Trophoblast cell (in vitro differentiated cells and primary cell): ENCODE measurements around the gene FBXO3.

Source experiments
- DNase-seq, 2 donors: peaks; one replicate each; pipeline ENCODE4 v3.0.0-alpha.2; 2016
- H2AFZ ChIP-seq: 2 replicates; pipeline ENCODE4 v1.6.1; 2013; ENCODE audit warnings: low read length, moderate library complexity, mild to moderate bottlenecking; ENCODE audit not compliant: insufficient read depth, poor library complexity
- H2AK5ac ChIP-seq: 2 replicates; pipeline ENCODE4 v1.6.1; 2013; ENCODE audit warnings: mild to moderate bottlenecking, low read length
- H2BK120ac ChIP-seq: 2 replicates; pipeline ENCODE4 v1.6.1; 2013; ENCODE audit warnings: low read length, mild to moderate bottlenecking, moderate library complexity; ENCODE audit not compliant: insufficient read depth, poor library complexity
- H2BK12ac ChIP-seq: 2 replicates; pipeline ENCODE4 v1.6.1; 2013; ENCODE audit warnings: mild to moderate bottlenecking, low read length, moderate library complexity
- H2BK5ac ChIP-seq: 2 replicates; pipeline ENCODE4 v1.6.1; 2013; ENCODE audit warnings: low read length, low read depth, moderate library complexity, mild to moderate bottlenecking; ENCODE audit not compliant: poor library complexity
- H3K14ac ChIP-seq: 2 replicates; pipeline ENCODE4 v1.6.1; 2013; ENCODE audit warnings: mild to moderate bottlenecking, low read length
- H3K18ac ChIP-seq: 2 replicates; pipeline ENCODE4 v1.6.1; 2013; ENCODE audit warnings: mild to moderate bottlenecking, low read length
- H3K23ac ChIP-seq: 2 replicates; pipeline ENCODE4 v1.6.1; 2013; ENCODE audit warnings: low read length
- H3K27ac ChIP-seq: 2 replicates; pipeline ENCODE4 v1.5.1; 2013; ENCODE audit warnings: low read depth, mild to moderate bottlenecking, inconsistent platforms, low read length, moderate library complexity
- H3K27me3 ChIP-seq: 2 replicates; pipeline ENCODE4 v1.6.1; 2013; ENCODE audit warnings: inconsistent platforms, mild to moderate bottlenecking, low read length, moderate library complexity; ENCODE audit not compliant: insufficient read depth
- H3K36me3 ChIP-seq, 2 experiments: 1 replicate in 1 of 2; 2 replicates in 1 of 2; pipeline ENCODE4 v1.6.1; 2013; ENCODE audit warnings: low read length in 2 of 2, mild to moderate bottlenecking in 2 of 2, moderate library complexity in 1 of 2; ENCODE audit not compliant: insufficient read depth in 2 of 2, control insufficient read depth in 1 of 2
- H3K4ac ChIP-seq: 2 replicates; pipeline ENCODE4 v1.6.1; 2013; ENCODE audit warnings: low read depth, mild to moderate bottlenecking, low read length, moderate library complexity
- H3K4me1 ChIP-seq, 2 experiments: 1 replicate in 1 of 2; 2 replicates in 1 of 2; pipeline ENCODE4 v1.6.1; 2013; ENCODE audit warnings: low read length in 2 of 2, mild to moderate bottlenecking in 2 of 2, moderate library complexity in 1 of 2; ENCODE audit not compliant: insufficient read depth in 2 of 2, control insufficient read depth in 1 of 2
- H3K4me2 ChIP-seq: 2 replicates; pipeline ENCODE4 v1.6.1; 2013; ENCODE audit warnings: inconsistent platforms, mild to moderate bottlenecking, low read length, moderate library complexity
- H3K4me3 ChIP-seq: 2 replicates; pipeline ENCODE4 v1.5.1; 2013; ENCODE audit warnings: mild to moderate bottlenecking, low read depth, low read length, inconsistent platforms
- H3K79me1 ChIP-seq: one replicate; pipeline ENCODE4 v1.6.1; 2013; ENCODE audit warnings: low read length
- H3K79me2 ChIP-seq: 2 replicates; pipeline ENCODE4 v1.6.1; 2013; ENCODE audit warnings: low read length, mild to moderate bottlenecking; ENCODE audit not compliant: control insufficient read depth, insufficient read depth, poor library complexity
- H3K9ac ChIP-seq: 2 replicates; pipeline ENCODE4 v1.6.1; 2013; ENCODE audit warnings: mild to moderate bottlenecking, low read length
- H3K9me3 ChIP-seq: 2 replicates; pipeline ENCODE4 v1.6.1; 2013; ENCODE audit warnings: low read depth, mild to moderate bottlenecking, control low read depth, inconsistent platforms, low read length; ENCODE audit not compliant: insufficient read depth
- H4K12ac ChIP-seq: 2 replicates; pipeline ENCODE4 v1.6.1; 2013; ENCODE audit warnings: low read depth, mild to moderate bottlenecking, low read length, moderate library complexity
- H4K8ac ChIP-seq: 2 replicates; pipeline ENCODE4 v1.6.1; 2013; ENCODE audit warnings: low read depth, mild to moderate bottlenecking, low read length, moderate library complexity
- H4K91ac ChIP-seq: one replicate; pipeline ENCODE4 v1.6.1; 2013; ENCODE audit warnings: low read depth, mild to moderate bottlenecking, low read length, moderate library complexity
- WGBS: extraction: QIAGEN DNeasy Blood & Tissue Kit; methylation state at CpG from one replicate; pipeline ENCODE4 v1.1.7; 2013; ENCODE audit warnings: missing lambda C conversion rate; ENCODE audit not compliant: insufficient read length, insufficient coverage; ENCODE audit errors: extremely low coverage; 5-methylcytosine and 5-hydroxymethylcytosine counted together

The FBXO3 gene

GRCh38 chr11:33766085-33766484 lies 8.2 kb downstream of the FBXO3 start:
- DNase-seq, result no peak
- no peak overlapping the region for H4K8ac ChIP-seq
- H4K12ac ChIP-seq, result no peak overlapping the region
- H3K4ac ChIP-seq, result no peak overlapping the region
- H3K9me3 ChIP-seq, result no peaks in the 10 kb centered on the region
- no peak overlapping the region for H3K23ac ChIP-seq
- no peak overlapping the region for H2AK5ac ChIP-seq
- no peaks in the 10 kb centered on the region for H3K79me2 ChIP-seq
- H3K27me3 ChIP-seq, result no peaks in the 10 kb centered on the region
- H3K36me3 ChIP-seq, result peaks cover 0 to 4% of the 10 kb centered on the region in 2 experiments
- no peak overlapping the region for H3K18ac ChIP-seq
- H4K91ac ChIP-seq, result no peak overlapping the region
- no peak overlapping the region for H2BK5ac ChIP-seq
- H3K27ac ChIP-seq, result no peak overlapping the region
- no peak overlapping the region for H3K4me2 ChIP-seq
- H3K4me1 ChIP-seq, result peaks cover 0 to 2% of the 10 kb centered on the region in 2 experiments
- no peak overlapping the region for H2BK12ac ChIP-seq
- H3K9ac ChIP-seq, result no peak overlapping the region
- H3K4me3 ChIP-seq, result no peak overlapping the region
- no peak overlapping the region for H3K14ac ChIP-seq
- H3K79me1 ChIP-seq, result no peaks in the 10 kb centered on the region
- H2AFZ ChIP-seq, result no peak overlapping the region
- WGBS, result no CpG with 5 or more reads among the region's 2 CpGs
- H2BK120ac ChIP-seq, result no peak overlapping the region

- Histone ChIP-seq H3K79me2 (no peaks in the 10 kb centered on the region), H3K27ac (no peak overlapping the region), H4K12ac (no peak overlapping the region), H3K18ac (no peak overlapping the region), H2BK5ac (no peak overlapping the region), H3K4me3 (no peak overlapping the region), H3K9me3 (no peaks in the 10 kb centered on the region), H3K4me2 (no peak overlapping the region), H2BK120ac (no peak overlapping the region), H3K4ac (no peak overlapping the region), H4K91ac (no peak overlapping the region), H3K36me3 (peaks cover 2 to 4% of the 10 kb centered on the region in 2 experiments), H3K9ac (no peak overlapping the region), H3K14ac (no peak overlapping the region), H4K8ac (no peak overlapping the region), H3K27me3 (no peaks in the 10 kb centered on the region), H3K4me1 (no peaks in the 10 kb centered on the region), H2AFZ (no peak overlapping the region), H3K23ac (no peak overlapping the region), H2AK5ac (no peak overlapping the region), H2BK12ac (no peak overlapping the region), H3K79me1 (no peaks in the 10 kb centered on the region)
- no peak for DNase-seq
- no CpG with 5 or more reads among the region's 2 CpGs for WGBS
Observed at GRCh38 chr11:33761471-33761870, 12.8 kb downstream of the FBXO3 start.

DNA sequence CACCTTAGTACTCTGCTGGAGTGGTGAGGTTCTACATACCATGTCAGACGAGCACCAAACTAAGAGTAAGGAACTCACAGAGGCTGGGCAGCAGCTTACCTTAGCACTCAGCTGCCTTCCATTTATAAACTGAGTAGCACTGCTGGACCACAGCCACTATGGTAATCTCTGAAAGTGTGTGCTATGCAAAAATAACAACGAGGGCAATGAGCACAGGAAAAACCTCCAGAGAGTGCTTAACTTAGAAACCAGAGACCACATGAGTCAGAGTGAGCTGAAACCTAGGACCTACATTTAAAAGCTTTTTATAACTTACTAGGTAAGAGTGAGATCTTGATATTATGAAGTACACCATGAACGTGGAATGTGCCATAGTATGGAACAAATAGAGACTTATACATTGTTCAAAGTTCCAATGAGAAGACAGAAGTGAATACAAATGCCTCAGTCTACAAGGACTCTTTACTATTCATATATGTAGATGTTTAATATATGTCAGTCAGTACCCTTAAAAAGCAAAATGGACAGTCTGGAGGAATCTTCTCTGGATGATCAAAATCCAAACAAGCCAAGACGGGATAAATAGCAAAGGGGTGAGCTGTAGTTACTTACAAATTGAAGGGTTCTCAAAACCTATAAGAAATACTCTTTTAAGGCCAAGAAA lies 20.9 kb downstream of the FBXO3 start:
- Histone ChIP-seq H3K4me1 (no peaks in the 10 kb centered on the region), H4K8ac (no peak overlapping the region), H2BK5ac (no peak overlapping the region), H2BK120ac (no peak overlapping the region), H3K4me3 (no peak overlapping the region), H4K12ac (no peak overlapping the region), H3K4me2 (no peak overlapping the region), H2BK12ac (no peak overlapping the region), H3K79me1 (no peaks in the 10 kb centered on the region), H3K9ac (no peak overlapping the region), H3K36me3 (peaks cover 2 to 4% of the 10 kb centered on the region in 2 experiments), H3K14ac (no peak overlapping the region), H3K4ac (no peak overlapping the region), H2AFZ (no peak overlapping the region), H3K9me3 (no peaks in the 10 kb centered on the region), H3K18ac (no peak overlapping the region), H3K27ac (no peak overlapping the region), H4K91ac (no peak overlapping the region), H3K79me2 (no peaks in the 10 kb centered on the region), H3K27me3 (no peaks in the 10 kb centered on the region), H2AK5ac (no peak overlapping the region), H3K23ac (no peak overlapping the region)
- no peak for DNase-seq
- no CpG with 5 or more reads among the region's 4 CpGs for WGBS

- Histone ChIP-seq H3K9me3 (no peaks in the 10 kb centered on the region), H4K12ac (no peak overlapping the region), H2BK5ac (no peak overlapping the region), H3K14ac (no peak overlapping the region), H2BK120ac (no peak overlapping the region), H3K9ac (no peak overlapping the region), H2AFZ (no peak overlapping the region), H3K4ac (no peak overlapping the region), H3K79me2 (no peaks in the 10 kb centered on the region), H3K27ac (no peak overlapping the region), H3K18ac (no peak overlapping the region), H3K36me3 (peaks cover 2 to 3% of the 10 kb centered on the region in 2 experiments), H3K79me1 (no peaks in the 10 kb centered on the region), H3K4me1 (no peaks in the 10 kb centered on the region), H2BK12ac (no peak overlapping the region), H4K91ac (no peak overlapping the region), H3K4me2 (no peak overlapping the region), H3K27me3 (no peaks in the 10 kb centered on the region), H4K8ac (no peak overlapping the region), H2AK5ac (no peak overlapping the region), H3K4me3 (no peak overlapping the region), H3K23ac (no peak overlapping the region)
- no CpG with 5 or more reads among the region's 3 CpGs for WGBS
- no peak for DNase-seq
Observed at GRCh38 chr11:33751878-33752277, 22.4 kb downstream of the FBXO3 start.
